K562 (cell line): ENCODE results near the gene MED20. TPM values are rescaled to one million over a fixed set of nuclear protein-coding genes. Genes with fewer than 3 reads are reported as not detected.

Source experiments
- BHLHE40 ChIP-seq: IDR thresholded peaks from 2 replicates; pipeline ENCODE4 v1.6.1; 2011; ENCODE audit warnings: low read length, improper control_type of control experiment
- CC2D1A ChIP-seq: fragments of 450-650 bp; IDR thresholded peaks from 2 replicates; pipeline ENCODE4 v1.6.1; 2017; ENCODE audit warnings: mild to moderate bottlenecking
- COPS2 ChIP-seq: fragments of 450-650 bp; conservative IDR thresholded peaks from 2 replicates; pipeline ENCODE4 v1.6.1; 2016; ENCODE audit warnings: mild to moderate bottlenecking, moderate library complexity
- DDX20 ChIP-seq: fragments of 450-650 bp; IDR thresholded peaks from 2 replicates; pipeline ENCODE4 v1.6.1; 2016; ENCODE audit warnings: missing genetic modification characterization, low read depth, mild to moderate bottlenecking, missing compliant biosample characterization, moderate library complexity
- ELK1 ChIP-seq: sonication (generic); formaldehyde crosslinking; IDR thresholded peaks from 2 replicates; pipeline ENCODE4 v1.8.1; 2022; ENCODE audit warnings: missing genetic modification reagents
- GATA2 ChIP-seq: sonication (generic); formaldehyde crosslinking; IDR thresholded peaks from 2 replicates; pipeline ENCODE4 v1.4.0; 2020; ENCODE audit warnings: mild to moderate bottlenecking, missing genetic modification reagents
- GTF3C2 ChIP-seq: IDR thresholded peaks from 3 replicates; pipeline ENCODE4 v1.6.1; 2011; ENCODE audit warnings: borderline replicate concordance, mild to moderate bottlenecking, moderate library complexity; ENCODE audit not compliant: insufficient read length; ENCODE audit errors: extremely low read depth
- HDAC2 ChIP-seq: fragments of 450-650 bp; IDR thresholded peaks from 2 replicates; pipeline ENCODE4 v1.6.1; 2016; ENCODE audit warnings: mild to moderate bottlenecking
- IFI16 ChIP-seq: fragments of 250-450 bp; sonication (Bioruptor Pico); IDR thresholded peaks from 2 replicates; pipeline ENCODE4 v2.1.2; 2022; ENCODE audit warnings: mild to moderate bottlenecking, inconsistent platforms
- JUND ChIP-seq, 2 experiments: IDR thresholded peaks; 2 replicates in 1 of 2; 3 replicates in 1 of 2; pipeline ENCODE4 v1.6.1; 2011; ENCODE audit warnings: borderline replicate concordance in 2 of 2, low read depth in 2 of 2, low read length in 2 of 2, improper control_type of control experiment in 1 of 2, missing biosample characterization in 1 of 2, missing genetic modification characterization in 1 of 2, missing genetic modification reagents in 1 of 2
- MAFG ChIP-seq: fragments of 450-650 bp; conservative IDR thresholded peaks from 2 replicates; pipeline ENCODE4 v1.6.1; 2016; ENCODE audit warnings: missing genetic modification characterization, missing compliant biosample characterization
- MTA3 ChIP-seq: fragments of 450-650 bp; formaldehyde crosslinking; IDR thresholded peaks from 2 replicates; pipeline ENCODE4 v1.6.1; 2017; ENCODE audit warnings: mild to moderate bottlenecking, borderline replicate concordance
- NFXL1 ChIP-seq: fragments of 450-650 bp; formaldehyde crosslinking; IDR thresholded peaks from 2 replicates; pipeline ENCODE4 v1.4.0; 2021; ENCODE audit warnings: mild to moderate bottlenecking
- PHB2 ChIP-seq: fragments of 450-650 bp; IDR thresholded peaks from 2 replicates; pipeline ENCODE4 v1.6.1; 2017; ENCODE audit warnings: low read depth
- RBFOX2 ChIP-seq: fragments of 200-400 bp; formaldehyde crosslinking; IDR thresholded peaks from 2 replicates; pipeline ENCODE4 v1.6.1; 2017; ENCODE audit warnings: low read depth, mild to moderate bottlenecking, low read length, moderate library complexity
- RBM39 ChIP-seq: fragments of 200-400 bp; formaldehyde crosslinking; optimal IDR thresholded peaks from 2 replicates; pipeline ENCODE3; 2018; ENCODE audit warnings: low read depth, low read length
- RFX5 ChIP-seq: IDR thresholded peaks from 2 replicates; pipeline ENCODE4 v1.6.1; 2011; ENCODE audit warnings: low read depth, mild to moderate bottlenecking, improper control_type of control experiment, low read length
- SRSF3 ChIP-seq: fragments of 200-400 bp; formaldehyde crosslinking; IDR thresholded peaks from 2 replicates; pipeline ENCODE4 v1.6.1; 2016; ENCODE audit warnings: mild to moderate bottlenecking, low read length, moderate library complexity; ENCODE audit not compliant: insufficient read depth
- THRAP3 ChIP-seq: fragments of 450-650 bp; IDR thresholded peaks from 2 replicates; pipeline ENCODE4 v1.6.1; 2016; ENCODE audit warnings: mild to moderate bottlenecking, inconsistent platforms, borderline replicate concordance
- XRCC3 ChIP-seq: fragments of 450-650 bp; IDR thresholded peaks from 2 replicates; pipeline ENCODE4 v1.6.1; 2017; ENCODE audit warnings: mild to moderate bottlenecking, moderate library complexity
- XRCC5 ChIP-seq: fragments of 200-400 bp; formaldehyde crosslinking; IDR thresholded peaks from 2 replicates; pipeline ENCODE4 v1.6.1; 2017; ENCODE audit warnings: low read depth, mild to moderate bottlenecking, low read length
- YBX1 ChIP-seq: fragments of 450-650 bp; IDR thresholded peaks from 2 replicates; pipeline ENCODE4 v1.7.1; 2016; ENCODE audit warnings: mild to moderate bottlenecking
- ZBTB1 ChIP-seq: sonication (generic); formaldehyde crosslinking; IDR thresholded peaks from 2 replicates; pipeline ENCODE4 v1.8.1; 2023; ENCODE audit warnings: missing genetic modification reagents, low read depth, mild to moderate bottlenecking, borderline replicate concordance
- ZNF347 ChIP-seq: fragments of 450-650 bp; formaldehyde crosslinking; IDR thresholded peaks from 2 replicates; pipeline ENCODE4 v1.4.0; 2020; ENCODE audit warnings: low read depth, mild to moderate bottlenecking, moderate library complexity
- ZNF75A ChIP-seq: fragments of 450-650 bp; formaldehyde crosslinking; IDR thresholded peaks from 2 replicates; pipeline ENCODE4 v1.4.0; 2020; ENCODE audit warnings: mild to moderate bottlenecking
- polyA plus RNA-seq, 8 experiments: library from polyadenylated mRNA; depleted of rRNA in 4 of 8; stranded (reverse) in 5 of 8; unstranded in 3 of 8; fragments of >200 nt; fragmentation: Nextera tagmentation in 2 of 8; fragmentation: Illumina TruSeq in 1 of 8; extraction: Ambion mirVana in 2 of 8; extraction: Trizol in 1 of 8; gene quantifications; 2 replicates each; pipeline versions ENCODE4 v1.2.1 to v1.2.3, GENCODE V29; 2011 to 2014; ENCODE audit warnings: inconsistent platforms in 1 of 8, missing spikeins in 1 of 8
- total RNA-seq, 7 experiments: library from RNA; depleted of rRNA in 6 of 7; stranded (reverse); fragments of >200 nt in 6 of 7; fragmentation: Illumina TruSeq in 2 of 7; extraction: Trizol in 2 of 7; gene quantifications; 2 replicates each; pipeline versions ENCODE4 v1.2.1 to v1.2.3, GENCODE V29; 2011 to 2021; ENCODE audit warnings: low replicate concordance in 1 of 7

MED20 gene
- total and polyA plus RNA-seq, 9 of the 15 experiments (the other 6 are each of a cell fraction or from before 2014, with no cell fraction given) = 27.3 to 80.9 (median 46.0) TPM

- no peak for TF ChIP-seq XRCC3
- TF ChIP-seq RBM39 = no peak
- TF ChIP-seq ZBTB1 (CRISPR knock-in tag) = no peak
- peak; percentile 91 for TF ChIP-seq RBFOX2
- TF ChIP-seq NFXL1 (CRISPR knock-in tag) = no peak
- TF ChIP-seq DDX20 (tag) = no peak
- peak; percentile 91 for TF ChIP-seq XRCC5
- peak; percentile 92 for TF ChIP-seq HDAC2
- no peak for TF ChIP-seq IFI16
- peak; percentile 60 for TF ChIP-seq BHLHE40
- no peak for TF ChIP-seq ELK1 (CRISPR knock-in tag)
- TF ChIP-seq GATA2 (CRISPR knock-in tag) = 0 out of 2 replicates have a peak, but pooled peaks have one; percentile 9
- TF ChIP-seq THRAP3 = no peak
- no peak for TF ChIP-seq ZNF75A (CRISPR knock-in tag)
- TF ChIP-seq SRSF3 = no peak
- TF ChIP-seq CC2D1A = 0 out of 2 replicates have a peak, but pooled peaks have one; percentile 48
- no peak for TF ChIP-seq MAFG (tag)
- peak; percentile 38; the same call in 1 of the 2 replicates for TF ChIP-seq RFX5
- peak; percentile 90 for TF ChIP-seq JUND (IDR thresholded peaks at IDR 0.05; ENCODE audit: borderline replicate concordance, low read depth, low read length)
- peak; percentile 91; the same call in 2 of the 3 replicates for TF ChIP-seq JUND (tag; IDR thresholded peaks at IDR 0.05; ENCODE audit: borderline replicate concordance, low read depth, low read length)
- TF ChIP-seq ZNF347 (CRISPR knock-in tag) = no peak
- no peak for TF ChIP-seq GTF3C2
- TF ChIP-seq YBX1 = no peak
- peak; percentile 76; the same call in 1 of the 2 replicates for TF ChIP-seq MTA3
- TF ChIP-seq PHB2 = no peak
- TF ChIP-seq COPS2 = no peak
These were observed at the start of gene MED20, which contains the start of gene BYSL (continued) for GRCh38 chr6:41920921-41921711.
